ENCODE results near the gene PTH2R.
"Not testable (repeated sequence)": the region's sequence is repeated elsewhere in the genome, so short reads cannot be mapped to it uniquely, and the experiment has no call there.

PTH2R gene

DNA sequence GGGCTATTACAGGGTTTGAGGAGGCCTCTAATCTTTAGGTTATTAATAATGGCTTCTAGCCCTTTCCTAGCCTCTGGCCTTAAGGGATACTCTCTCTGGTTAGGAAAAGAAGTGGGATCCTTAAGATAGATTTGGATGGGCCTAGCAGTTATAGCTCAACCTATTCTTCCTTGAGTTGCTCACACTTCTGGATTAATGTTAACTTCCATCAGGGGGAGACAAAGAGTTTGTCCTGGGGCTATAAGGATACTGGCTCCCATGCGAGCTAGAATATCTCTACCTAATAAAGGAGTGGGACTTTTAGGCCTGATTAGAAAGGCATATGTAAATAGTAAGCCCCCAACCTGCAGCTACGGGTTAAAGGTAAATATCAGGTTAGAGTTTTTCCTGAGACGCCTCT, 14.3 kb upstream of the PTH2R start:
- no peak for DNase-seq (ENCODE audit: low spot score)

DNA sequence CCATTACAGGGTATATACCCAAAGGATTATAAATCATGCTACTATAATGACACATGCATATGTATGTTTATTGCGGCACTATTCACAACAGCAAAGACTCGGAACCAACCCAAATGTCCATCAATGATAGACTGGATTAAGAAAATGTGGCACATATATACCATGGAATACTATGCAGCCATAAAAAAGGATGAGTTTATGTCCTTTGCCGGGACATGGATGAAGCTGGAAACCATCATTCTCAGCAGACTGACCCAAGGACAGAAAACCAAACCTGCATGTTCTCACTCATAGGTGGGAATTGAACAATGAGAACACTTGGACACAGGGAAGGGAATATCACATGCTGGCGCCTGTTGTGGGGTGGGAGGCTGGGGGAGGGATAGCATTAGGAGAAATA, 9.8 kb upstream of the PTH2R start:
- not testable (repeated sequence) for DNase-seq (ENCODE audit: low spot score)

DNA sequence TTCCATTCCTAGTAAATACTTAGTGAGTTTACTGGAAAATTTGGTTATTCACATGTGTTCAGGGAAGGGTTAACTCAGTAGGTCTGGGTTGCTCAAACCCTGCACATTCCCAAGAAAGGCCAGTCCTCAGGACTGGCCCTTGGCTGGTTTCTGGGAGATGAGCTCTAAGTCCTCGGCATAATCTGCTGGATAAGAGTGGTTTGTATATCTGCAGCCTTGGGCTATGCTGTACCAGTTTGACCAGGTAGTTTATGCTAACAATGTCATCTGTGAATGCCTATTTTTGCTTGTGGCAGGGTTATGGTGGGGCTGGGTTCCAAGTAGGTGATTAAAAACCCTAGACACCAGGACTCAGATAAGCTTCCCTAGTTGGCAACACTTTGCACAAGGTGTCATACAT, 7.4 kb upstream of the PTH2R start:
- DNase-seq (ENCODE audit: low spot score): no peak

DNA sequence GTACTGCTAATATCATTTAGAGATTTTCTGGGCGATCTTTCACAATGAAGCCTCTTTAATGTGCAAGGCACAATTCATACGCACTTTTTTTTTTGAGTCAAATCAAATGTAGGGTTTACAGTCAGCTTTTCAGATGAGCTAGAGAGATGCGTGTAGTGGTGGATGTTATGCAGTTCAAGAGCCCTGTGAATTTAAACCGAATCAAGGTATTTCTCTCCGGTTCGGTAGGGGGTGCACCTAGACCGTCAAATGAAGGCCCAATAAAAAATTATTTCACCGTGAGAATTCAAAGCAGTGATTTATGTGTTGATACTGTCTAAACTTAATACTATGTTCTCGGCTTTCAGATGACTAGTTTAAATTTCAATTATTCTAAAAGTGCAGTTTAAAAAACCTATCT, 1.1 kb downstream of the PTH2R start:
- peak; percentile 58 for DNase-seq (ENCODE audit: low spot score)

DNA sequence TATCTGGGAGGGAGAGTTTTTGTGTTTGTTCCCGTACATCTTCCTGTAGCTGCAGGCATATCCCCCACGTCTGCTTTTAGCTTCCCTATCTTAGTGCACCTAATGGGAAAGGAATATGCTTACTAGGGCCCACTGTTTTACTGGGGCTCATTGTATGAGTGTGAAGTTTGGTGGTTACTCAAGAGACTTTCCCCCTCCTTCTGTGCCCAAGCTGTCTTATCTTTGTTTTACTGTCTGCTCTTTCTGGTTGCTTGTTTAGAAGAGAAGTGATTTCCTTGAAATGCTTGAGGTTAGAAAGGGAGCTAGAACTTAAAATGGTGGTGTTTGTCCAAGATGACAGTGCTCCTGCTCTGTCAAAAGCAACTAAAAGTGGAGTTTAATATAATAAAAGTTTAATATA, 7.3 kb downstream of the PTH2R start:
- no peak for DNase-seq (ENCODE audit: low spot score)

DNA sequence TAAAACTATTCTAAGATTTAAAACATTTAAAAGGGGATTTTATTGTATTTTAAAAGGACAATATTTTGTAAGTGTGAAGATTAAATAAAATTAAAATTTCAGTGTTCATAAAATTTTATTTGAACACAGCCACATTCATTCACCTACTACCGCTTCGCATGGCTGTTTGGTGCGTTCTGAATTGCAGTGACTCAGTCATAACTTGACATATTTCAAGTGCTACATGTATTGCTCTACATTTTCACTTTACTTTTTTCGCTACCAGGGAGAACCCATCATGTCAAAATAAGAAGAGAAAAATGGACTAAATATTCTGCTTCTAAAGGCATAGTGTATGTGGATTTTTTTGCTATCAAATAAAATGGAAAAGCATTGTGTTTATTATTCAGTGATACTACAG, 8.7 kb downstream of the PTH2R start:
- DNase-seq (ENCODE audit: low spot score): no peak

DNA sequence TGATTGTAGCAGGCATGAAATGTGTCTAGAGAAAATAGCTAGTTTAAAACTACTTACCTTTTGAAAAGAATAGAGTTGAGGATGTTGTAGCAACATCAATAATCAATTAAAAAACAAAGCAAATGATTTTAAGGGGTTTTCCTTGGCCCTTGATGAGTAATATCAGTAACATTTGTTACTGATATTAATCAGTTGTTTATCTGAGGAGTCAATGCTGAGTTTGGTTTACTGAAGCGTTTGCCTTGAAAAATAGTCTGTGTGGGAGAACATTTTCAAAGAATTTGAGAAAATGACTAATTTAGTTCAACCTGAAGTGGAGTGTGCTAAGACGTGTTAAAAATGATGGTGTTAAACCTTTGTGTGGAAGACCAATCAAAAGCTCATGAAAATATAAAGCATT, 9.3 kb downstream of the PTH2R start:
- DNase-seq (ENCODE audit: low spot score): no peak

DNA sequence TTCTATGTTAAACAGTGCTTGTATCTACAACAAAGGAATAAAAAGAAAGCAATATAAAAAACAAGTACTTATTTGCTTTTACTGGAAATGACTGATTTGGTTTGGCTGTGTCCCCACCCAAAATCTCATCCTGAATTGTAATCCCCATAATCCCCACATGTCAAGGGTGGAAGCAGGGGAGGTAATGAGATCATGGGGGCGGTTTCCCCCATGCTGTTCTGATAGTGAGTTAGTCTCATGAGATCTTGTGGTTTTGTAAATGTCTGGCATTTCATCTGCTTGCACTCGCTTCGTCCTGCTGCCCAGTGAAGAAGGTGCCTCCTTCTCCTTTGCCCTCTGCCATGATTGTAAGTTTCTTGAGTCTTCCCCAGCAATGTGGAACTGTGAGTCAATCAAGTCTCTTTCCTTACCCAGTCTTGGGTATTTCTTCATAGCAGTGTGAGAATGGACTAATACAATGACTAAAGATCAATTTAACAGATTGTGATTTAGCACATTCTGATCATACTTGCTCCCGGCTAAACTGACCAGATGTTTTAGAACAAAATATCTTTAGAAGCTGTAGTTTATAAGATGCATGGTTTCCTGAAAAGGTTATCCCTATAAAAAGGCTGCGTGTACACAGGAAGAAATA, 19.9 kb downstream of the PTH2R start:
- no peak for DNase-seq (ENCODE audit: low spot score)

DNA sequence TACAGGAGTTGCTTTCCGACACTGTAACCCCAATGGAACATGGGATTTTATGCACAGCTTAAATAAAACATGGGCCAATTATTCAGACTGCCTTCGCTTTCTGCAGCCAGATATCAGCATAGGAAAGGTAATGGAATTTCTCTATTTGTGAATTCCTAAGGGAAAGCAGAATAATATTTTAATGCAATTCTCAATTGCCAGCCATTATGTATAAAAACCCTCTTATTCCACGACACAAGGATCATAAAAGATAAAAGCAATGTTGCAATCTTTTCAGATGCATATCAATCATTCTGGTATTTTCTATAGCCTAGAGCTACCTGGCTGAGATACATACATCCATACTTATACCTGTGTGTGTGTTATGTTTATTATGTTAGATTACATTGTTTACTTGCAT, 31.2 kb downstream of the PTH2R start:
- no peak for DNase-seq (ENCODE audit: low spot score)

DNA sequence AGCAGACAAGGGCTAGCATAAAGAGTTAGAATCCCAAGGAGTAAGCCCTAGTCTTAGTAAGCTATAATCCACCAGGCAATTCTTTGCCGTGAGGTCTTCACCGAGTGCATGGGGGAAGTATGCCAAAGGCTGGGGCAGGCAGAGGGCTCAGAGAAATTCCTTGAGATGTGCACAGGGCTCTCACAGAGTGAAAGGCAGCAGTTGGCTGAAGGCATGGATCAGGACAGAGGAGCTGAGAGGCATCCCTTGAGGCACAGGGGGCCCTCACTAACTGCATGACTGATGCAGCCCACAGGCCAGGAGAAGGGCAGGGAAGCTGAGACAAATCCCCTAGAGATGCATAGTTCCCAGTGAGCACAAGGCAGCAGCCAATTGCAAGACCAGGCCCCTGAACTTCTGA, 34.1 kb downstream of the PTH2R start:
- no peak for DNase-seq (ENCODE audit: low spot score)

DNA sequence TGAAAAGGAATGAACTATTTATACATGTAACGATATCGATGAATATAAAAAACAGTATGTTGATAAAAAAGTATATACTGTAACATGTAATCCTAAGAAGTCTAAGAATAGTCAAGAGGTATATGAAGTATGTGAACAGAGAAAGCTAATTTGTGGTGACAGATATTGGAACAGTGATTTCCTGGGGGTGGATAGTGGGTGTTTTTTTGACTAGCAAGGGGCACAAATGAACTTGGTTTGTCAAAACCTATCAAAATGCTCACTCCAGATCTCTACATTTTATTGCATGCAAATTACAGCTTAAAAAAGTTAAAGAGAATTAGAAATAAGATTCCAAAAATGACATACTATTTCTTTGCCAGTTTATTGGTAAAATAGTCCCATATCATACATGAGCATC, 35.4 kb downstream of the PTH2R start:
- no peak for DNase-seq (ENCODE audit: low spot score)

DNA sequence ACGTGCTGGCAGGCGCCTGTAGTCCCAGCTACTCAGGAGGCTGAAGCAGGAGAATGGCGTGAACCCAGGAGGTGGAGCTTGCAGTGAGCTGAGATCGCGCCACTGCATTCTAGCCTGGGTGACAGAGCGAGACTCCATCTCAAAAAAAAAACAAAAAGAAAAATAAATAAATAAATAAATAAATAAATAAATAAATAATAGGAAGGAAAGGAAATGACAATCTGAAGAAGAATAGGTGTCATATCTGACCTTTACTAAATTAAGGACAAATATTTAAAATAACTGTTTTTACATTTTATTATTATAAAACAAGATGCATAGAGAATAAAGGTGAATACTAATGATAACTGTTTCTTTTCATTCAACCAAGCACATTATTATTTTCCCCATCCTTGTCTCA, 40.9 kb downstream of the PTH2R start:
- not testable (repeated sequence) for DNase-seq (ENCODE audit: low spot score)

DNA sequence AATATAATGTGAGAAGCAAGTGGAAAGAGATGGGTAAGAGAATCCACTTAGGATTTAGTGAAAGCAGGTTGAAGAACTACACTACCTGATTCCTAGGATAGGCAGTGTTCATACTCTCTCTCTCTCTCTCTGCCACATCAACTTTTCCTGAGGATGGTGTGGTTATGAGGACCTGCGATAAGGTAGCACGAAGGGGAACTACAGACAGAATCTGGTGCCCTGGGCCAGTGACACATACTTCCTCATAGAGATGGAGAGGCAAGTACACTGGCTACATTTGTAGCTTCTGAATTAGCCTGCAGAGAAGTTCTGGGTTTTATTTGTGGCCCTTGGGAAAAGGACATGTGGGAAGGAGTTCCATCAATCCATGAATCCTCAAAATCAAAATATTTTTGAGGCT, 44.5 kb downstream of the PTH2R start:
- no peak for DNase-seq (ENCODE audit: low spot score)

DNA sequence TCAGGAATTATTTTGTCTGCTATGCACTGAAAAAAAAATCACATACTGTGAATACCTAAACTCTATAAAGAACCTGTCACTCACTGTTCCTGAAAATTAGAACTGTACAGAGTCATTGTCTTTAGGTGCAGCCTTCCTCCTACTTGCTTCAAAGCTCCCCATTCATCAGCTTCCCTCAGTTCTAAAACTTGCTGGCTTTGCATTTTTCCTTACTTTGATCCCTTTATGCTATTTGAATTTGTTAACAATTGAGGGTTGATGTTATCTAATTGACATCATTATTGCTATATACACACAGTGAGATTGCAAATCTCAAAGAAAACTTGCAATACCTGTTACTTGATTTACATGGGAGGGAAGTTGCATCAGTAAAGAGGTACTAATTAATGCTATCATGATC, 48.3 kb downstream of the PTH2R start:
- DNase-seq (ENCODE audit: low spot score): no peak

DNA sequence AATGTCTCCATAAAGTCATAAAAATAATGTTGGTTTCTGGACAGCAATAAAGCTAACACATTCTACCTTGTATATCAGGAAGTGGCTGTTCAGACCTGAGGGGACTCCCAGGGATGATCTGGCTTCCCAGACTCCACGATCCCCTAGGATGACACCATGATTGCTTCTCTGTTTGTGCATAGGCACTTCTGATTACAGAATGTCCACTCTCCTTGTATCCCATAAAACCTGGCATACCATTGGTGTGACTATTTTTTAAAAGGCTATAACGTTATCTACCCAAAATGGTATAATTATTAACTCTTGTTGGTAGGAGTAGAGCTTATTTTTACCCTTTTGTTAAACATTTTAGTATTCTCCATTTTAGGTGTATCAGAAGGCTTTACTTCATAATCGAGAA, 57.1 kb downstream of the PTH2R start:
- DNase-seq (ENCODE audit: low spot score): peak; percentile 58

DNA sequence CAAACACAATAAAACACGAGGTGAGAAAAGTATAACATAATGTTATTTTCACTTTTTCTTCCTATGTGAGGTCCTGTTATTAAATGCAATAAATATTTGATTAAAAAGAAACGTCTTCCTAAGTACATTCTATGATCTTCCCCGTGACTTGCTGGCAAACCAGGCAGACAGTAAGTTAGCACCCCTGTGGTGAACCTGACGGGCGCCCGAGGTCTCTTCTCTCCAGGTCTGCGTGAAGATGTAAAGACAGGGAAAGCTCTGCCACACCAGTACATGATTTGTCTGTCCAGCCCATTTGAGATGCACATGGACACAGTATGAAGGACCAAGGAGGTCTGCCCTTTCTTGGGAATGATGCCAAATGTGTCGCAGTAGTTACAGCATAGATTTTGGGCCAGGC, 57.6 kb downstream of the PTH2R start:
- no peak for DNase-seq (ENCODE audit: low spot score)

DNA sequence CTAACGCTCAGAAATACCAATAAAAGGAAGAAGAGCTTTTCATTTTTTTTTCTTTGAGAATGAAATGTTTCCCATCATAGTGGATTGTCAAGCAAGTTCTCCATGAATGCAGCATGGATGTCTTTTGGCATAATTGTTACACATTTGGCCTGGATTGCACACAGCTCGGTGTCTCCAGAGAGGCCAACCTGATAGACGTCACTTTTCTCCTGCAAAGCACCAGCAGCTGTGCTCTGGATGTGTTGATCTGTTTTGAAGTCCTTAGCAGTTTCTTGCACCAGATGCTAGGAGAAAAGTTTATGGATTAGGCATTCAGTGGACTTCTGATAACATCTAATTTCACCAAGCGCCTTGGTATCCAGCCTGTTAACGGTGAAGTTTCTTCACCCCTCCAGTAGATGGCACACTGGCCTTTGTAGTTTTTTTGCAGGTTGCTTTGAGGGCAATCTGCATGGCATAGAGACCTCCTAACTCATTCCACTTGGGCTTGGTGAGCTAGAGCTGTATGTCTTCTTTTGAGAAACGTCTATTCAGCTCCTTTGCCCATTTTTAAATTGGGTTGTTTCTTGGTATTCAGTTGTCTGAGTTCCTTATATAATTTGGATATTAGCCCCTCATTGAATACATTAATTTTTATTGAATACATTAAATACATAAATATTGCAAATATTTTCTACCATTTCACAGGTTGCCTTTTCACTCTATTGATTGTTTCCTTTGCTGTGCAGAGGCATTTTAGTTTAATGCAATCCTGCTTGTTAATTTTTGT, 59.7 kb downstream of the PTH2R start:
- DNase-seq (ENCODE audit: low spot score): peak; percentile 74

DNA sequence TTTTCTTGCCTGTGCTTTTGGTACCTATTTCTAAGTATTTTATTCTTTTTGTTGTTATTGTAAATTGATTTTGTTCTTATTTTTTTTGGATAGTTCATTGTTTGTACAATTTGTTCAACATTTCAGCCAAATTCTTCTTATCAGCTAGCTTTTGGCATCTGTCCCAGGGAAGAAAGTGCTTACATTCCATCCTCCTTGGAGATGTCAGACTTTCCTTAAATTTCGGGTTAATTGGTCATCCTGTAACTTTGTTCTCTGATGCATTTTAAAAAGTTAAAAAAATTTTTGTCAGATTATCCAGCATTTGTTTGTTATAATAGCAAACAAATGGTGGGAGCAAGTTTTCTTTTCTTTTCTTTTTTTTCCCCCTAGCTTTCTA, 60.3 kb downstream of the PTH2R start:
- peak; percentile 21 for DNase-seq (ENCODE audit: low spot score)

DNA sequence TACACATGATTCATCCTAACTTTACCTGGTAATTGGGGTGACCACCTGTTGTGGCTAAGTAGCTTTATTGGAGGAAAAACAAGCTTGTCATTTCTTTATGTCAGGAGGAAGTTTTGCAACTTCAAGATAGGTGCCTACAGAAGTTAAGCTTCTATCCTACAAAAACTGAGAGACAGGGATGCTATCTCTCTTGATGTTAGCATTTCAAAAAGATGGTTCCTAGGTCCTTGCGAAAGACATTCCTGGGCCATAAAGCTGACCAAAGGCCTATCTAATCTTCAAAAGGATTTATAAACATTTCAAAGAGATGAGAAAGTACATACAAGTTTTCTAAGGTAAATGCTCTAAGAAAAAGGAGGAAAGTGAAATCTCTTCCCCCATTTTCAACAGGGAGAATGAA, 61.0 kb downstream of the PTH2R start:
- peak; percentile 9 for DNase-seq (ENCODE audit: low spot score)

DNA sequence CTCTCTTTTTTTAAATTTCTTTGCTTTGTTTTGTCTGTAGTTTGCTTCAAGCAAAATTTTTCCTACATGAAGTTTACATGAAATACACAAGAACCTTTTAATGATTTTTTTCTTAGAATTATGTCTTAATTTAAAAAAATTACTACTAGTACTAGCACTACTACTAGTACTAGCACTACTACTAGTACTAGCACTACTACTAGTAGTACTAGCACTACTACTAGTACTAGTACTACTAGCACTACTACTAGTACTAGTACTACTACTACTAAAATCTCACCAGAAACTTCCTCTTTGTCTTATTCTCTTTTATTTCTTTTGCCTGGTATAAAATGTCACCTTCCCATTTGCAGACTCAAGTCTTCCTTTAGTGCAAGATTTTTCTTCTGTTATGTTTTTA, 71.1 kb downstream of the PTH2R start:
- no peak for DNase-seq (ENCODE audit: low spot score)

DNA sequence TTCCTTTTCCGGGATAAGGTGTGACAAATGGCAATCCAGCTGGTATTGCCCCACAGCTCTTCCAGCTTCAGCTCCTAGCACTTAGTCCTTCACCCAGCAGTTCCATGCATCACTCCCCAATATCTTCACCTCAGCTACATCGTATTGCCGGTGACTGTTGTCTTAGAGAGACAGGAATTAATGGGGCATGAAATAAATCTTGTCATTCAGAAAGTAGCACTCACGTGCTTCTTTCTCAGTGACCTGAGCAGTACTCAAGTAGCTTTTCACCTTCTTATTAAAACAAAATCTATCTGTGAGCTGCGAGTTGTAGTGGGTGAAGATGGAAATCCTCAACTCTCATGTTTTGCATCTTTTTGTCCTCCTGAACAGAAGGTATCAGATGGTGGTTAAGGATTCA, 72.8 kb downstream of the PTH2R start:
- peak; percentile 47 for DNase-seq (ENCODE audit: low spot score)

DNA sequence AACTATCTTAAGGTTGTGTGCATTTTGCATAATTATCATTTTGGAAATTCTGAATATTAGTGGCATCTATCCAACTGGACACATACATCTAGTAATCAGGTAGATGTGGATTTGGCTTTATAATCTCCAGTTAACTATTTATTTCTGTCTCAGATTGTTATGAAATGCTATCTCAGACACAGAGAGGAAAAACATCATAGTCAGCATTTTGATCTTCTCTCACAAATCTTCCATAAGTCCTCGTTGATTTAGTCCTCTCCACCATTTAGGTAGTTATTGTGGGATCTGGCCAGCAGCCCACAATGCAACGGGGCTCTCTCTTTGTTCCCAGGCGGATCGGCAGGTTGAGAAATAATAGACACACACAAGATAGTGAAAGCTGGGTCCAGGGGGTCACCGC, 75.4 kb downstream of the PTH2R start:
- not testable (repeated sequence) for DNase-seq (ENCODE audit: low spot score)

DNA sequence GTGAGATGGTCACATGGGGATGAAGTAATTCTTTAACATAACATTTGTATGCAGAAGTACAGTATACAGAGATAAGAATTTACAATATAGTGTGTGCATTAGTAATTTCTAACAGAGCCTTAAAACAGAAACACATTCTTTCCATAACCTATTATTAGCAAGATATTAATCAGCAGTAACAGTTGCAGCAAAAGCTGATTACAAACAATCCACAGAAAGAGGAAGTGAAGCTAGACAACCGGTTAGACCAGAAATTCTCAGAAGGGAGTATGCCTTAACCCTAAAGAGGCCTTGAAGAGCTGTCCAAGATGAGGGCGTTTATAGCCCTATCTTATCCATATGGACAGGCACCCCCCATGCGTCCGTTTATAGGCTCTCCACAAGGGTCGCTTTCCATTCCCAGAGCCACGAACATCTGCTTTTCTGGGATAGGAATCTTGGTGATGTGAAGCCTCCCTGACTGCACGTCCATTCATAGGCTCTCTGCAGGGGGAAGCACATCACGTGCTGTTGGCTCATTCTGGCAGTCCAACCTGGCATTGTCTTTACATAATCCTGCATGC, 75.9 kb downstream of the PTH2R start:
- DNase-seq (ENCODE audit: low spot score): not testable (repeated sequence)

DNA sequence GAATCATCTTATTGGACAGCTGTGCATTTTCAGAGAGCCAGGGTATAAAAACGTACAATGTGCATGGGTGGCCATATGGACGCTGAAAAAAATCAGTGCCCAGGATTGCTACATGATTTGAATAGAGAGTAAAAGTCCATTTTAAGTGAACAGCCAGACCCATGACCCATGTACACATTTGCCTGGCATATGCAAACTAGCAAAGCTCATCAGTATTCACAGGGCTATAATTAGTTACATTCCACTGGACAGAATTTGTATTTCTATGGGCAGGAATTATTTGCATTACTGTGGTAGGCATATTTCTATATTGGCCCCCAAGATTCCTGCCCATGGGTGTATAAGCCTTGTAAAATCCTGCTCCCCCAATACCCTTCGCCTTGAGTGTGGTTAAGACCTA, 78.8 kb downstream of the PTH2R start:
- no peak for DNase-seq (ENCODE audit: low spot score)

Data from kidney tubule cell (primary cell).